LNCAP (cell line): Measurements from ENCODE around the gene SLC8A1.

Experiments used
- CTCF ChIP-seq: fragments of 450-650 bp; IDR thresholded peaks from 2 replicates; pipeline ENCODE4 v1.5.1; 2017; ENCODE audit warnings: mild to moderate bottlenecking

The SLC8A1 gene

GRCh38 chr2:40396124-40396523 is 55.8 kb downstream of the SLC8A1 start:
- no peak for TF ChIP-seq CTCF

GRCh38 chr2:40395169-40396073 is 56.5 kb downstream of the SLC8A1 start:
- TF ChIP-seq CTCF = no peak

GRCh38 chr2:40394597-40394996 is 57.3 kb downstream of the SLC8A1 start:
- no peak for TF ChIP-seq CTCF

GRCh38 chr2:40394031-40394430 is 57.9 kb downstream of the SLC8A1 start:
- no peak for TF ChIP-seq CTCF

DNA sequence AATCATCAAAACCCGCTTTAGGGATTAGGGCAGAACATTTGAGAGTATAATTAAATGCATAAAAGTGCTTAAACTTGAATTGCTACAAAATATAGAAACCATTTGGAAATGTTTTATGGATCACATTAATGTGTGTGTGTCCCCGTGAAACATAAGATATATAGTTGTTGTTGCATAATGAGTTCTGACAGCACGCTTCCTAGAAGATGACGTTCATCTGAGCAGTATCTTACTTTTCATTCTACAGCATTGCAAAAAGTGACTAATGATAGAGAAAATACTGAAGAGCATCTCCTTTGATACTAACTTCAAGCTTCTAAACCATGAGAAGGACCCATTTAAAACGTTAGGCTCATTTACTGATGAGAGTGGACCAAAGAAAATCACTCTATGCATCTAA is 63.7 kb downstream of the SLC8A1 start:
- TF ChIP-seq CTCF = no peak

DNA sequence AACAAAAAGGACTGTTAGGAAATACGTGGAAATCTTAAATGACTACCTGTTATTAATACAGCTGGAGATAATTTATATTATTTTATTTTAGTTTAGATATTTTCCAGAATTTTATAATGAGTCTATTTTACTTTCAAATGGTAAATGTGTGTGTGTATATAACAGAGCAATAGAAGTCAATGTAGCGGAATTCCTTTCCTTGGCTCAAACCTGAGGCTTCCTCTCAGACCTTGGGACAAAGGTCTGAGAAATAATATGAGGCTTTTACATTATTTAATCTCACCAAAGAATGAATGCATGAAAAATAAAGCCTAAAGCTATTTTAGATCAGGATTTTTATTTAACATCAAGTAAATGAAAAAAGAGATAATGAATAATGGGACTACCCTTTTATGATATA is 65.7 kb downstream of the SLC8A1 start:
- TF ChIP-seq CTCF = no peak

DNA sequence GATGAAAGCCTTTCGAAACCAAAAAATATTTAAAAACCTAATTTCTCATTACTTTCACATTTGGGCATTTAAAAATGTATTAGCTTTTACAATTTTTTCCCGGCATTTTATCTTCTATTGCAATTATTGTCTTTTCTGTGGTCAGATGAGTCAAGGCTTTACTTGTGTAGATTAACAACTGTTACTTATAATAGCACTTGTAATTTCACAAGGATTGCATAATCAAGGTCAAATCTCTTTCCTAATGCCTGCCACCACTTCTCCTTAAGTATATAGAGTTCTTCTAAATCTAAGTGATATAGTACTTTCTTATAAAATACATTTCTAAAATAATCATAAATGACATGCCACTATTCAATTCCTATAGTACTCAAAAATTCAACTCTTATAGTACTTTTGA is 67.2 kb downstream of the SLC8A1 start:
- TF ChIP-seq CTCF = no peak

- no peak for TF ChIP-seq CTCF
These were observed 67.7 kb downstream of the SLC8A1 start for GRCh38 chr2:40384233-40384632.
